HG02970 (cell line): Measurements from ENCODE around the gene TASOR.
"Not testable (repeated sequence)": the region's sequence is repeated elsewhere in the genome, so short reads cannot be mapped to it uniquely, and the experiment has no call there.

Source experiments
- ATAC-seq: cut with Tn5 transposase; IDR thresholded peaks from one replicate; pipeline ENCODE4 v1.9.1; 2021; ENCODE audit warnings: mild to moderate bottlenecking, moderate library complexity, moderate number of reproducible peaks; ENCODE audit not compliant: unreplicated experiment, low FRiP score

The TASOR gene, protein sequence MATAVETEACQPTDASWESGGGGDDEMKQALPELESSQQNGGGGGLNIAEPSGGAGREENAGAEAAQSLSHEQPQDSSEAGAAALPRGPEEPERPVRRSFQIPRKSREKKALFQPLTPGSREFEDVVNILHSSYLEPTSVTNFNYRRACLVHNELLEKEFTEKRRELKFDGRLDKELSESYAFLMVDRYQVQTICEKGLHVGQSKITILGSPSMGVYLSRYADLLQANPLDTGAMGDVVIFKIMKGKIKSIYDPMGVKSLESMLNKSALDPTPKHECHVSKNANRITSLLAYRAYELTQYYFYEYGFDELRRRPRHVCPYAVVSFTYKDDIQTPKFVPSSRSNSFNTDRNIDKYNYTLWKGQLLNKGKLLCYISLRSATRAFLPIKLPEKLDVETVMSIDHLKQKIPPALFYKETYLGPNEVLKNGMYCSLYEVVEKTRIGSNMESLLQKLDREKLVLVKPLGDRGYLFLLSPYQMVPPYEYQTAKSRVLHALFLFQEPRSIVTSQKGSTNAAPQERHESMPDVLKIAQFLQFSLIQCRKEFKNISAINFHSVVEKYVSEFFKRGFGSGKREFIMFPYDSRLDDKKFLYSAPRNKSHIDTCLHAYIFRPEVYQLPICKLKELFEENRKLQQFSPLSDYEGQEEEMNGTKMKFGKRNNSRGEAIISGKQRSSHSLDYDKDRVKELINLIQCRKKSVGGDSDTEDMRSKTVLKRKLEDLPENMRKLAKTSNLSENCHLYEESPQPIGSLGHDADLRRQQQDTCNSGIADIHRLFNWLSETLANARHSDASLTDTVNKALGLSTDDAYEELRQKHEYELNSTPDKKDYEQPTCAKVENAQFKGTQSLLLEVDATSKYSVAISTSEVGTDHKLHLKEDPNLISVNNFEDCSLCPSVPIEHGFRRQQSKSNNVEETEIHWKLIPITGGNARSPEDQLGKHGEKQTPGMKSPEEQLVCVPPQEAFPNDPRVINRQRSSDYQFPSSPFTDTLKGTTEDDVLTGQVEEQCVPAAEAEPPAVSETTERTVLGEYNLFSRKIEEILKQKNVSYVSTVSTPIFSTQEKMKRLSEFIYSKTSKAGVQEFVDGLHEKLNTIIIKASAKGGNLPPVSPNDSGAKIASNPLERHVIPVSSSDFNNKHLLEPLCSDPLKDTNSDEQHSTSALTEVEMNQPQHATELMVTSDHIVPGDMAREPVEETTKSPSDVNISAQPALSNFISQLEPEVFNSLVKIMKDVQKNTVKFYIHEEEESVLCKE (N-terminal part only)

DNA sequence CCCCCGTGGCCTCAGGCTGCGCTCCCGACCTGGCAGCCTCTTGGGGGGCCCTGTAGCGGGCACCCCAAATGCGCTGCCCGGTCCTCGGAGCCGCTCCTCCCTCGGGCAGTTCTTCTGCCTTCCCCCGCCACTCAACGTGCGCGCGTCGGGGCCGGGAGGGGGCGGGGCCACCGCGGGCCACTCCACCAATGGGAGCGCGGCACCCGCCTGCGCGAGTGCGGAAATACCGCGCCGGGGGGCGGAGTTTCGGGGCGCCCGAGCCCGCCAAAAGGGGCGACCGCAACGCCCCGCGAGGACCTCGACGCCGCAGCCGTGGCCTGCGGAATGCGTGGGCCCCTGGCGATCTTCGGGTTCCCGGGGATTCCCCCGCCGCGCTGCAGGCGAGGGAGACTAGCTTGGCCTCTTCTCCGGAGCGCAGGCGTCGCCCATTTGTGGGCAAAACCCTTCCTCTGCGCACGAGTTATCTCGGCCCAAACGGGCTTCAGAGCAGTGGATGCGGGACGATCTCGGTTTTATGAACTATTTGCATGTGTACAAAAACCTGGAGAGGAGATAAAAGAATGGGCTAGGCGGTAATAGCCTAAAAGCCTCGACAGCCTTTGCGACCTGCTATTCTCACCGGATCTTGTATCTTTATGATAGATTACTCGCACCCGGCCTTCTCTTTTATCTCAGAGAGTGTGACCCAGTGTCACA is at the start of gene TASOR:
TSS of gene TASOR (minus strand) at position 144 of the 696 bp plus-strand sequence. CDS start 259 bp downstream, outside the sequence.
- ATAC-seq: peak; percentile 71

DNA sequence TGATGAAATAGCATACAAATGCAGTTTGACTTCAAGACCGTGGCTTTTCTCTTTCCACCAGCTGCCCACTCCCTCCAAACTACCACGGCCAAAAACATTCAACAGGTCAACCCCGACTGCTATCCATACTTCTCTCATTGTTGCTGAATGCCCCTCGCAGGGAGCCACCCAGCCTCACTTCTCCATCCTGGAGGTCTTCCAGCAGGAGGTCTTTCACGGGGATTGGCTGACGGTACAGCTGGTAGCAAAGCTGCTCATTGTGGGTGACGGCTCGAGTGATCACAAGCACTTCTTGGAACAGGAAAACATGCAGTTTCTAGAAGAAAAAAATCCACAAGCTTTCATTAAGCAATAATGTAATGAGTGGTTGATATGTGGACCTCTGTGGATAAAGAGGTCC is 49.0 kb upstream of the TASOR start:
- no peak for ATAC-seq

- peak; percentile 81 for ATAC-seq
Measured at GRCh38 chr3:56725175-56725574, 42.1 kb upstream of the TASOR start.

DNA sequence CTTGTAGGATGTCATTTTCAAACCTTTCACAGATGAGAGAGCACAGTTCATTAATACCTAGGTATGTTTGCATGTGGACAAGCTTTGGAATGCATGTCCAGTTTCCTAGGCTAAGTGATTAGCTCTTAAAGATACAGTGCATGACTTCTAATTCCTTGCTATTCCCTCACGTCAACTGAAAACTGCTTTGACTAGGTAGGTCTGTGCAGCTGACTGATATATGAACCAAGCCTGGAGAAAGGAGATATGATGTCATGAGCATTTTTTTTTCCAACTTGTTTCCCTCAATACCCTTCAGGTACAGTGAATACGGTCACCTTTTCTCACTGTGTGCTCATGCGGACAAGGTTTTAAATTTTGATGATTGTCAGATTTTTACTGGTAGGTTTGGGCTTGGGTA is 41.6 kb upstream of the TASOR start:
- no peak for ATAC-seq

DNA sequence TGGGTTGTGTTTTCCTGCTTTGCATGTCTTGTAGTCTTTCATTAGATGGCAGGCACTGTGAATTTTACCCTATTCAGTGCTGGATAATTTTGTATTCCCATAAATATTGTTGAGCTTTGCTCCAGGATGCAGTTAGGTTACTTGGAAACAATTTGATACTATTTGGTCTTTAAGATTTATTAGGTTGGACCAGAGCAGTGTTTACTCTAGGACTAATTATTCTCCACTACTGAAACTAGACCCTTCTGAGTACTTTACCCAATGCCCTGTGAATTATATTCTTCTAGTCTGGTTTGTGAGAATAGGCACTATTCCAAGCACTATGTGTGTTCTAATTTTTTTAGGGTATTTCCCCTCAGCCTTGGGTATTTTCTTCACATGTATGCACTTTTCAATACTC is 37.8 kb upstream of the TASOR start:
- no peak for ATAC-seq

DNA sequence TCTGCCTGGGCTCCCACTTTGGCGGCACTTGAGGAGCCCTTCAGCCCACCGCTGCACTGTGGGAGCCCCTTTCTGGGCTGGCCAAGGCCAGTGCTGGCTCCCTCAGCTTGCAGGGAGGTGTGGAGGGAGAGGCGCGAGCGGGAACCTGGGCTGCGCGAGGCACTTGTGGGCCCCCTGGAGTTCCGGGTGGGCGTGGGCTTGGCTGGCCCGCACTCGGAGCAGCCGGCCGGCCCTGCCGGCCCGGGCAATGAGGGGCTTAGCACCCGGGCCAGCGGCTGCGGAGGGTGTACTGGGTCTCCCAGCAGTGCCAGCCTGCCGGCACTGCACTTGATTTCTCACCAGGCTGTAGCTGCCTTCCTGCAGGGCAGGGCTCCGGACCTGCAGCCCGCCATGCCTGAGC is 35.7 kb upstream of the TASOR start:
- ATAC-seq: not testable (repeated sequence)

GRCh38 chr3:56711344-56711743 is 28.3 kb upstream of the TASOR start:
- ATAC-seq: no peak

DNA sequence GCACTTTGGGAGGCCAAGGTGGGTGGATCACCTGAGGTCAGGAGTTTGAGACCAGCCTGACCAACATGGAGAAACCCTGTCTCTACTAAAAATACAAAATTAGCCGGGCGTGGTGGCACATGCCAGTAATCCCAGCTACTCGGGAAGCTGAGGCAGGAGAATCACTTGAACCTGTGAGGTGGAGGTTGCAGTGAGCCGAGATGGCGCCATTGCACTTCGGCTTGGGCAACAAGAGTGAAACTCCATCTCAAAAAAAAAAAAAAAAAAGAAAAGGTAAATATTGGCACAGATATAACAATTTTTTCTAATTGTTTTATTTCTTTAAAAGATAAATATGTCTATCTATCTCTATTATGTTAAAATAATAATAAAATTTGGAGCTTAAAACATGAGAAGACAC is 24.3 kb upstream of the TASOR start:
- ATAC-seq: not testable (repeated sequence)

DNA sequence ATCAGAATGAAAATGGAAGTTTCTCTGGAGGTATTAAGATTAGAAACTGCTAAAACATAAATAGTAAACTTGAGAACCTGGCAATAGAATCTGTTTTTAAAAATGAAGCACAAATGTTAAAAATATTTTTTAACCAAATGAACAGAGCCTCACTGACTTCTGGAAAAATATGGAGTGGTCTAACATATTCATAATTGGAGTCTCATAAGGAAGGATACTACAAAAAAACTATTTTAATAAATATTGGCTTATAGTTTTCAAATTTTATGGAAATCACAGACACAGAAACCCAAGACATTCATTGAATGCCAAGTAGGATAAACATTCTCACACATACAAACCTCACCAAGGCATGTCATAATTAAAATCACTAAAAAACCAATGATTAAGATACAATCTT is 23.6 kb upstream of the TASOR start:
- no peak for ATAC-seq

GRCh38 chr3:56704706-56705105 is 21.6 kb upstream of the TASOR start:
- no peak for ATAC-seq

DNA sequence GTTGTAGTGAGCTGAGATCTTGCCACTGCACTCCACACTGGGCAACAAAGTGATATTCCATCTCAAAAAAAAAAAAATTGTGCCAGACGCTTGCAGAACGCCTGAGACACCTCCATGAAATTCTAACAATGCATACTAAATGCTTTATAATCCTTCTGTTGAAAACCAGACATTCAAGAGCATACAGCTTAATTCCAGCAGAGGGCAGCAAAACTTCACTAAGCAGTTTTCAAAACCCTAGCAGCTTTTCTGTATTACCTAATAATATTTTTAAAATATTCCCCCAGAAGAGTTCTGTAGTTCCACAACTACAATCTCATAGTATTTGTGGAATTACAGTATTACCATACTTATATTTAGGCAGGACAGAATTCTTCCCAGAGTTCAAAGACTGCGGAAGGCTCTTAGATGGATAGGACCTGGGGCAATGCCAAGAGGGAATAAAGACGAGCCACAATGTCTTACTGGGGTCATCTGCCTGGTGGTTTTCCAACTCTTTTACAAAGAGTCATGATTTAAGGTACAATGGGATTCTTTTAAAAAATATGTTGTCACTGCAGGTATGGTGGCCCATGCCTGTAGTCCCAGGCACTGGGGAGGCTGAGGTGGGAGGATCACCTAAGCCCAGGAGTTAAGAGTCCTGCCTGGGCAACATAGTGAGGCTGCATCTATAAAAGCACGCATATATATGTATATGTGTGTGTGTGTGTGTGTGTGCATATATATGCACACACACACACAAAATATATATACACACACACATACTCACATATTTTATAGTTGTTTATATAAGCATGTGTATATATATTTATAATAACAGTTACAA is 19.6 kb upstream of the TASOR start:
- no peak for ATAC-seq

DNA sequence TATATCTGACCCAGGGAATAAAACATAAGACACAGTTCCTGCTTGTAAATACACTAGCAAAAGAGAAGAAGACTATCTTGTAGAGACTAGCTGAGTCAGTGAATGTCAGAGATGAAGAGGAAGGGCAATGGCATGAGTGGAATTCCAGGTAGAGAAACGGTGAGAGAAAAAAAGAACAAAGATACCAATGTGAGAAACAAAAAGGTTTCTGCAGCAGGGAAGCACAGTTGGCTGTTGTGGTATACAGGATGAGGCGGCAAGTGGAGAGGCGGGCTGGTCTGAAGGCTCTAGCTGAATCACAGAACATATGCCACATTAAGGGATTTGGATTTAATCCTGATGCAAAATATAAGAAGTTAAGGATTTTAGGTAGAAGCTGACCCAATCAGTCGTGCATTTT is 17.1 kb upstream of the TASOR start:
- no peak for ATAC-seq

- no peak for ATAC-seq
Measured at GRCh38 chr3:56694867-56695683, 12.0 kb upstream of the TASOR start.

DNA sequence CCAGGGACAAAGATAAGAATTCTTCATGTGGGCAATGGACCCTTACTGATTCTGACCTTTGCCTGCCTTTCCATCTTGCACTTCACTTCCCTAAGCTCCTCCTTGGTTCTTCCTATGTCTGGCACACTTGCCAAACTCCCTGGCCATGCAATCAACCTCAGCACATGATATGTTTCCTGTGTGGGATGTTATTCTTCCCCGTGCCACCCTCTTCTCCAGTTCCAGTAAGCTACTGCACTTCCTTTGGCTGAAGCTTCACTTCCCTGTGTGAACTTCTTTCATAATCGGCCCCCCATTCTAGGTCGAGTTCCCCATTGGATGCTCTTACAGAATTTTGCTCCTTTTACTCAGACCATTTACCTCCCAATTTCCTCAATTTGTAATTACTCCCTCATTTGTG is 10.7 kb upstream of the TASOR start:
- ATAC-seq: no peak

DNA sequence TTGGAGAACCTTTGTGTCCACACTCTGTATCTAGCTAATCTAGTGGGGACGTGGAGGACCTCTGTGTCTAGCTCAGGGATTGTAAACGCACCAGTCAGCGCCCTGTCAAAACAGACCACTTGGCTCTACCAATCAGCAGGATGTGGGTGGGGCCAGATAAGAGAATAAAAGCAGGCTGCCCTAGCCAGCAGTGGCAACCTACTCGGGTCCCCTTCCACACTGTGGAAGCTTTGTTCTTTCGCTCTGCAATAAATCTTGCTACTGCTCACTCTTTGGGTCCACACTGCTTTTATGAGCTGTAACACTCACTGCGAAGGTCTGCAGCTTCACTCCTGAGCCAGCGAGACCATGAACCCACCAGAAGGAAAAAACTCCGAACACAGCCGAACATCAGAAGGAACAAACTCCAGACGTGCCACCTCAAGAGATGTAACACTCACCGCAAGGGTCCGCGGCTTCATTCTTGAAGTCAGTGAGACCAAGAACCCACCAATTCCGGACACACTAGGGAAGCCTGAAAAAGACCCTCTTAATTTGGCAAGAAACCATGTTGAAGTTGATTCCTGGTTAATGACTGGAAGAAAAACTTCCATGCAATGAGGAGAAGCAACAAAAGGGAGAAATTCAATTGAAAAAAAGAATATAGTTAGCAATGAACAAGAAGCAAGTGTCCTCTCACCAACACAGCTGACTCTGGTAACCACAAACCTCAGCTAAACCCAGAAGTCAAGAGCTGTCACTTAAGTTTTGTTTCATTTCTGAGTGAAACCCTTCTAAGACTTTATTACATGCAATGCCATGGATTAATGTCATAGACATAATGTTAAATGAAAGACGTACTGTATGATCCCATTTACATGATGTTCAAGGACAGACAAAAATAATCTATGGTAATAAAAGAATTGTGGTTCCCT is 9.7 kb upstream of the TASOR start:
- not testable (repeated sequence) for ATAC-seq

DNA sequence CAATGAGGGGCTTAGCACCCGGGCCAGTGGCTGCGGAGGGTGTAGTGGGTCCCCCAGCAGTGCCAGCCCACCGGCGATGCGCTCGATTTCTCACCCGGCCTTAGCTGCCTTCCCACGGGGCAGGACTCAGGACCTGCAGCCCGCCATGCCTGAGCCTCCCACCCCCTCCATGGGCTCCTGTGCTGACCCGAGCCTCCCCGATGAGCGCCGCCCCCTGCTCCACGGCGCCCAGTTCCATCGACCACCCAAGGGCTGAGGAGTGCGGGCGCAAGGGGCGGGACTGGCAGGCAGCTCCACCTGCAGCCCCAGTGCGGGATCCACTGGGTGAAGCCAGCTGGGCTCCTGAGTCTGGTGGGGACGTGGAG is 8.9 kb upstream of the TASOR start:
- not testable (repeated sequence) for ATAC-seq

DNA sequence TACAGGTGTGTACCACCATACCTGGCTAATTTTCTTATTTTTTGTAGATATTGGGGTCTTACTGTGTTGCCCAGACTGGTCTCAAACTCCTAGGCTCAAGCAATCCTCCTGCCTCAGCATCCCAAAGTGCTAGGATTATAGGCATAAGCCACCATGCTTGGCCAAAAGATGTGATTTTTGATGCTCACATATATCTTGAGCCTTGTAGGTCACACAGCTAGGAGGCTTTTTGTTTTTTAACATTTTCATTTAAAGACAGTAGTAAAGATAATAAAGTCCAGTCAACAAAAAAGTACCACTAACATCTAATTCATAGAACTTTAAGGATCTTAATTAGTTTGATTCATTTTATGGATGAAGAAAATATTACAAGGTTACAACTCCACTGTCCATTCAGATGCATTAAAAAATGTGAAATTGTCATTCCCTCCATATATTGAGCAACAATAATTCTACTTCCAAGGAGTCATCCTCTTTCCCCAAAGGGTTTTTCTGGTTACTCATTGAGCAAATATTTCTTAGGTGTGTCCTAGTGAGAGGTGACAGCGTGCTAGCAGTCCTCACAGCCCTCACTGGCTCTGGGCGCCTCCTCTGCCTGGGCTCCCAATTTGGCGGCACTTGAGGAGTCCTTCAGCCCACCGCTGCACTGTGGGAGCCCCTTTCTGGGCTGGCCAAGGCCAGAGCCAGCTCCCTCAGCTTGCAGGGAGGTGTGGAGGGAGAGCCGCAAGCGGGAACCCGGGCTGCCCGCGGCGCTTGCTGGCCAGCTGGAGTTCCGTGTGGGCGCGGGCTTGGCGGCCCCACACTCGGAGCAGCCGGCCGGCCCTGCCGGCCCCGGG is 8.3 kb upstream of the TASOR start:
- ATAC-seq: no peak
